Neural cell (in vitro differentiated cells): ENCODE results near the gene DCAF7. TPM values are rescaled to one million over a fixed set of nuclear protein-coding genes. Genes with fewer than 3 reads are reported as not detected.

Experiments used
- H2AFZ ChIP-seq: fragments of 200-600, 300-800 bp; sonication (generic), shearing (Covaris generic); 2 replicates; pipeline ENCODE4 v1.6.0; 2014; ENCODE audit warnings: low read depth, mild to moderate bottlenecking, antibody characterized with exemption, low read length, moderate library complexity
- H3F3A ChIP-seq: fragments of 200-600 bp; shearing (Covaris generic); 2 replicates; pipeline ENCODE4 v1.6.1; 2016; ENCODE audit warnings: mild to moderate bottlenecking, moderate library complexity, mixed read lengths, antibody characterized with exemption, low read length; ENCODE audit not compliant: insufficient read depth, poor library complexity, severe bottlenecking
- H3K27ac ChIP-seq: fragments of 200-600, 300-800 bp; sonication (generic), shearing (Covaris generic); 2 replicates; pipeline ENCODE4 v1.5.1; 2014; ENCODE audit warnings: mild to moderate bottlenecking, low read length, moderate library complexity
- H3K27me3 ChIP-seq: fragments of 300-800, 200-600 bp; sonication (generic), shearing (Covaris generic); 2 replicates; pipeline ENCODE4 v1.6.0; 2014; ENCODE audit warnings: mild to moderate bottlenecking, low read depth, low read length, moderate library complexity; ENCODE audit not compliant: insufficient read depth
- H3K36me3 ChIP-seq: fragments of 300-800, 200-600 bp; sonication (generic), shearing (Covaris generic); 2 replicates; pipeline ENCODE4 v1.5.1; 2014; ENCODE audit warnings: mild to moderate bottlenecking, antibody characterized with exemption, low read length, moderate library complexity; ENCODE audit not compliant: insufficient read depth
- H3K4me2 ChIP-seq: fragments of 300-800, 200-600 bp; sonication (generic), shearing (Covaris generic); 2 replicates; pipeline ENCODE4 v1.6.0; 2014; ENCODE audit warnings: mild to moderate bottlenecking, low read length
- H3K4me3 ChIP-seq: fragments of 300-800, 200-600 bp; sonication (generic), shearing (Covaris generic); 2 replicates; pipeline ENCODE4 v1.5.1; 2014; ENCODE audit warnings: mild to moderate bottlenecking, low read length, moderate library complexity
- H3K79me2 ChIP-seq: fragments of 200-600 bp; shearing (Covaris generic); replicated peaks from 2 replicates; pipeline ENCODE4 v1.6.0; 2014; ENCODE audit warnings: mild to moderate bottlenecking, low read length, moderate library complexity; ENCODE audit not compliant: insufficient read depth
- H3K9ac ChIP-seq: fragments of 300-800, 200-600 bp; sonication (generic), shearing (Covaris generic); 2 replicates; pipeline ENCODE4 v1.6.1; 2016; ENCODE audit warnings: mild to moderate bottlenecking, low read length, mixed read lengths
- H3K9me2 ChIP-seq: fragments of 200-600 bp; shearing (Covaris generic); 2 replicates; pipeline ENCODE4 v1.6.1; 2016; ENCODE audit warnings: mild to moderate bottlenecking, low read length, mixed read lengths; ENCODE audit not compliant: insufficient read depth
- H3K9me3 ChIP-seq: fragments of 200-600, 300-800 bp; sonication (generic), shearing (Covaris generic); 2 replicates; pipeline ENCODE4 v1.6.1; 2016; ENCODE audit warnings: mild to moderate bottlenecking, mixed run types, low read length, moderate library complexity, mixed read lengths
- H4K20me1 ChIP-seq: fragments of 200-600 bp; shearing (Covaris generic); 2 replicates; pipeline ENCODE4 v1.6.1; 2016; ENCODE audit warnings: mild to moderate bottlenecking, mixed run types; ENCODE audit not compliant: insufficient read depth
- CTCF ChIP-seq: fragments of 450-650 bp; IDR thresholded peaks from 2 replicates; pipeline ENCODE4 v1.5.1; 2014; ENCODE audit warnings: antibody characterized with exemption, mild to moderate bottlenecking, moderate library complexity; ENCODE audit not compliant: poor library complexity, severe bottlenecking
- EP300 ChIP-seq: fragments of 450-650 bp; conservative IDR thresholded peaks from 2 replicates; pipeline ENCODE4 v1.6.1; 2014; ENCODE audit warnings: antibody characterized with exemption, mild to moderate bottlenecking, moderate library complexity; ENCODE audit not compliant: poor library complexity, severe bottlenecking
- EZH2 ChIP-seq: fragments of 200-600, 300-800 bp; shearing (Covaris generic), sonication (generic); IDR thresholded peaks from 2 replicates; pipeline ENCODE4 v1.6.1; 2014; ENCODE audit warnings: antibody characterized with exemption, low read length, borderline replicate concordance, mild to moderate bottlenecking; ENCODE audit not compliant: insufficient read depth, poor library complexity, severe bottlenecking
- MXI1 ChIP-seq: fragments of 450-650 bp; conservative IDR thresholded peaks from 2 replicates; pipeline ENCODE4 v1.6.1; 2014; ENCODE audit warnings: antibody characterized with exemption, mild to moderate bottlenecking; ENCODE audit not compliant: poor library complexity, severe bottlenecking
- POLR2AphosphoS5 ChIP-seq: IDR thresholded peaks from 2 replicates; pipeline ENCODE4 v1.6.1; 2012
- RAD21 ChIP-seq: fragments of 450-650 bp; conservative IDR thresholded peaks from 2 replicates; pipeline ENCODE4 v1.6.1; 2014; ENCODE audit warnings: antibody characterized with exemption, mild to moderate bottlenecking, moderate library complexity
- REST ChIP-seq: IDR thresholded peaks from 2 replicates; pipeline ENCODE4 v1.6.1; 2012; ENCODE audit warnings: borderline replicate concordance
- SMC3 ChIP-seq: fragments of 450-650 bp; conservative IDR thresholded peaks from 2 replicates; pipeline ENCODE4 v1.6.1; 2014; ENCODE audit warnings: antibody characterized with exemption, mild to moderate bottlenecking, moderate library complexity; ENCODE audit not compliant: poor library complexity
- TAF1 ChIP-seq: IDR thresholded peaks from 2 replicates; pipeline ENCODE4 v1.6.1; 2012; ENCODE audit warnings: low read depth
- polyA plus RNA-seq: library from polyadenylated mRNA; depleted of rRNA; stranded (reverse); fragments of >200 nt; gene quantifications from 2 replicates; pipeline ENCODE4 v1.2.3, GENCODE V29; 2014

Gene DCAF7
- polyA plus RNA-seq, 1 donor from 2014 or later = 35.3 TPM

GRCh38 chr17:63538693-63539595 is 11.3 kb upstream of the DCAF7 start:
- Histone ChIP-seq H4K20me1 (no peaks in the 10 kb centered on the region), H3K79me2 (no peaks in the 10 kb centered on the region), H3K4me3 (peak overlapping the region; percentile 63), H3K27ac (no peak overlapping the region), H2AFZ (no peak overlapping the region), H3K9ac (no peak overlapping the region), H3F3A (no peaks in the 10 kb centered on the region), H3K9me2 (no peaks in the 10 kb centered on the region), H3K36me3 (no peaks in the 10 kb centered on the region), H3K4me2 (no peak overlapping the region), H3K9me3 (no peaks in the 10 kb centered on the region), H3K27me3 (peaks cover 31% of the 10 kb centered on the region)
- TF ChIP-seq POLR2AphosphoS5 = no peak
- TF ChIP-seq SMC3 = no peak
- TF ChIP-seq MXI1 = no peak
- TF ChIP-seq EZH2 = no peak
- no peak for TF ChIP-seq CTCF
- TF ChIP-seq REST = no peak
- TF ChIP-seq RAD21 = no peak
- no peak for TF ChIP-seq EP300
- no peak for TF ChIP-seq TAF1

GRCh38 chr17:63540590-63540989 is 9.7 kb upstream of the DCAF7 start:
- H3K36me3 ChIP-seq = no peaks in the 10 kb centered on the region
- H3K9me3 ChIP-seq = no peaks in the 10 kb centered on the region
- H3K27me3 ChIP-seq = peaks cover 31% of the 10 kb centered on the region
- H3K4me3 ChIP-seq = no peak overlapping the region
- H3K9ac ChIP-seq = no peak overlapping the region
- H3K4me2 ChIP-seq = no peak overlapping the region
- TF ChIP-seq RAD21 (no peak), MXI1 (no peak), TAF1 (no peak), POLR2AphosphoS5 (no peak), EZH2 (no peak), EP300 (no peak), SMC3 (no peak), CTCF (no peak), REST (no peak)
- H3K9me2 ChIP-seq = no peaks in the 10 kb centered on the region
- H3K79me2 ChIP-seq = no peaks in the 10 kb centered on the region
- no peak overlapping the region for H3K27ac ChIP-seq
- H2AFZ ChIP-seq = no peak overlapping the region
- H3F3A ChIP-seq = no peaks in the 10 kb centered on the region
- no peaks in the 10 kb centered on the region for H4K20me1 ChIP-seq
